Activated naive CD4-positive, alpha-beta T cell treated with anti-CD3 and anti-CD28 coated beads, Interleukin-2, amount 50 U/mL, for 16 hours (primary cell): ENCODE data around the gene PRAMEF18.
A peak's percentile ranks its signal among the peaks of the same experiment; 100 is the strongest.
"Not testable (repeated sequence)": the region's sequence is repeated elsewhere in the genome, so short reads cannot be mapped to it uniquely, and the experiment has no call there.

ENCODE experiments used
- DNase-seq: peaks from one replicate; pipeline ENCODE4 v3.0.0-alpha.2; 2020

Gene PRAMEF18

GRCh38 chr1:13225675-13226204 lies at the start of gene PRAMEF18:
PRAMEF18 (minus strand) TSS chr1:13226154; CDS start chr1:13226106, 48 bp downstream.
- DNase-seq, result not testable (repeated sequence)

- not testable (repeated sequence) for DNase-seq
Measured at GRCh38 chr1:13265124-13265523, 39.2 kb upstream of the PRAMEF18 start.

GRCh38 chr1:13253898-13254297 lies 27.9 kb upstream of the PRAMEF18 start, which contains the start of gene PRAMEF5:
PRAMEF5 (plus strand) TSS chr1:13254198; CDS start chr1:13259269, 5,071 bp downstream.
- not testable (repeated sequence) for DNase-seq

GRCh38 chr1:13247122-13247521 lies 21.2 kb upstream of the PRAMEF18 start:
- DNase-seq, result not testable (repeated sequence)

- DNase-seq, result not testable (repeated sequence)
Measured at GRCh38 chr1:13246554-13246871, 20.6 kb upstream of the PRAMEF18 start.

GRCh38 chr1:13245841-13246553 lies 20.0 kb upstream of the PRAMEF18 start:
- DNase-seq, result not testable (repeated sequence)

- DNase-seq, result not testable (repeated sequence)
Measured at GRCh38 chr1:13243536-13244263, 17.7 kb upstream of the PRAMEF18 start.

- not testable (repeated sequence) for DNase-seq
Measured at GRCh38 chr1:13239633-13240032, 13.7 kb upstream of the PRAMEF18 start.

- DNase-seq, result not testable (repeated sequence)
Measured at GRCh38 chr1:13237572-13237971, 11.6 kb upstream of the PRAMEF18 start.

GRCh38 chr1:13234057-13234456 lies 8.1 kb upstream of the PRAMEF18 start:
- not testable (repeated sequence) for DNase-seq

- DNase-seq, result not testable (repeated sequence)
Measured at GRCh38 chr1:13232056-13232455, 6.1 kb upstream of the PRAMEF18 start.

- DNase-seq, result not testable (repeated sequence)
Measured at GRCh38 chr1:13231061-13231750, 5.3 kb upstream of the PRAMEF18 start.

GRCh38 chr1:13230601-13231000 lies 4.6 kb upstream of the PRAMEF18 start:
- not testable (repeated sequence) for DNase-seq

- DNase-seq, result not testable (repeated sequence)
Measured at GRCh38 chr1:13230096-13230495, 4.1 kb upstream of the PRAMEF18 start.

GRCh38 chr1:13228343-13228781 lies 2.4 kb upstream of the PRAMEF18 start:
- DNase-seq, result peak; percentile 31

GRCh38 chr1:13227271-13228055 lies 1.5 kb upstream of the PRAMEF18 start:
- DNase-seq, result not testable (repeated sequence)

GRCh38 chr1:13224480-13225060 lies 1.4 kb downstream of the PRAMEF18 start:
- no peak for DNase-seq

GRCh38 chr1:13222788-13223187 lies 3.2 kb downstream of the PRAMEF18 start:
- DNase-seq, result not testable (repeated sequence)

GRCh38 chr1:13219203-13219602 lies 6.8 kb downstream of the PRAMEF18 start:
- not testable (repeated sequence) for DNase-seq

GRCh38 chr1:13216619-13217018 lies 9.3 kb downstream of the PRAMEF18 start:
- not testable (repeated sequence) for DNase-seq

- not testable (repeated sequence) for DNase-seq
Measured at GRCh38 chr1:13208712-13209111, 17.2 kb downstream of the PRAMEF18 start.

GRCh38 chr1:13201309-13201708 lies 24.6 kb downstream of the PRAMEF18 start, which contains the start of gene PRAMEF13:
PRAMEF13 (minus strand) TSS chr1:13201409; CDS start chr1:13199589, 1,820 bp downstream.
- not testable (repeated sequence) for DNase-seq
